Esophagus muscularis mucosa (tissue), 4 donors: ENCODE measurements around the gene SEC61A1. TPM values are rescaled to one million over a fixed set of nuclear protein-coding genes. Genes with fewer than 3 reads are reported as not detected.
A peak's percentile ranks its signal among the peaks of the same experiment; 100 is the strongest.

ENCODE experiments used
- DNase-seq: peaks from one replicate; pipeline ENCODE4 v3.0.0-alpha.2; 2017; ENCODE audit errors: extremely low spot score
- H3K27ac ChIP-seq, 4 donors: fragments of 200-600 bp; sonication (generic); replicated peaks in 1 of 4; 1 replicate in 3 of 4; 2 replicates in 1 of 4; pipeline ENCODE4 v1.5.1; 2016 to 2019; ENCODE audit warnings: mild to moderate bottlenecking in 1 of 4
- H3K27me3 ChIP-seq, 4 donors: fragments of 200-600 bp; sonication (generic); one replicate each; pipeline versions ENCODE4 v1.5.1 to v1.6.0; 2016 to 2019
- H3K36me3 ChIP-seq, 4 donors: fragments of 200-600 bp; sonication (generic); one replicate each; pipeline ENCODE4 v1.5.1; 2016 to 2019
- H3K4me1 ChIP-seq, 4 donors: fragments of 200-600 bp; sonication (generic); one replicate each; pipeline ENCODE4 v1.5.1; 2016 to 2019
- H3K4me3 ChIP-seq, 4 donors: fragments of 200-600 bp; sonication (generic); 1 replicate in 2 of 4; 2 replicates in 2 of 4; pipeline ENCODE4 v1.5.1; 2016 to 2019; ENCODE audit warnings: mild to moderate bottlenecking in 4 of 4, moderate library complexity in 1 of 4
- H3K9me3 ChIP-seq, 4 donors: fragments of 200-600 bp; sonication (generic); 1 replicate in 3 of 4; 2 replicates in 1 of 4; pipeline ENCODE4 v1.5.1; 2016 to 2019
- EP300 ChIP-seq: sonication (generic); formaldehyde crosslinking; IDR thresholded peaks from one replicate; pipeline ENCODE4 v1.6.1; 2017; ENCODE audit warnings: antibody characterized with exemption
- POLR2A ChIP-seq: fragments of 450-650 bp; IDR thresholded peaks from one replicate; pipeline ENCODE4 v1.6.1; 2017; ENCODE audit warnings: antibody characterized with exemption, moderate library complexity, mild to moderate bottlenecking, low read depth
- POLR2AphosphoS5 ChIP-seq, 2 donors: sonication (generic); formaldehyde crosslinking; IDR thresholded peaks; one replicate each; pipeline ENCODE4 v1.6.1; 2017; ENCODE audit warnings: antibody characterized with exemption in 2 of 2
- WGBS: methylation state at CpG from one replicate; pipeline ENCODE4 v1.1.5; 2018; 5-methylcytosine and 5-hydroxymethylcytosine counted together
- intact Hi-C: fragments of 100-400 bp; cut with DNase I; formaldehyde crosslinking; loops from one replicate; pipeline ENCODE4 v1.15.1; 2023
- total RNA-seq, 4 donors: library from RNA; depleted of rRNA; stranded (reverse); fragments of >200 nt; gene quantifications; one replicate each; pipeline versions ENCODE4 v1.1.0 to v1.2.1, GENCODE V29; 2016
- TF ChIP-seq, protein P1 (sequence below), 3 experiments: fragments of 200-600 bp in 2 of 3; fragments of 450-650 bp in 1 of 3; sonication (generic) in 2 of 3; IDR thresholded peaks; one replicate each; pipeline ENCODE4 v1.5.1; 2017 to 2019; ENCODE audit warnings: antibody characterized with exemption in 3 of 3, mild to moderate bottlenecking in 2 of 3, moderate library complexity in 1 of 3

The SEC61A1 gene
- total RNA-seq, 4 donors from 2014 or later, result 67.7 to 110 (median 89.6) TPM

DNA sequence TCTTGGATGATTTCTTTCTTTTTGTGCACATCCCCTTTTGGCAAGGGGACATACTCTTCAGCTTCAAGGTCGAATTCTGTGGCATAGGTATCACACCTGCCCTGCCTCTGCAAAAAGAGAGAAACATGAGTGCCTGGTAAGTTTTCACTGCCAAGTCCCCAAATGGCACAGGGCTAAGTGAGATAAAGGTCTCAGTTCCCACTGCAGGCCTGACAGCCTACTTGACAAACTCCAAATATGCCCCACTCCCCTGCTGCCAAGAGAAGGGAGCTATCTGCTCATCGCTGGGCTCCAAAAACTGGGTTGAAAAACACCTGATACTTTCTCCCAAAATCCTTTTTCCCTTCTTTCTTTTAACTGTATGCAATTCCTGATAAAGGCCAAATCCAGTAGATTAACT, 48.4 kb downstream of the SEC61A1 start:
- Histone ChIP-seq H3K27me3 (no peaks in the 10 kb centered on the region), H3K27ac (no peak overlapping the region), H3K4me3 (no peak overlapping the region), H3K9me3 (no peaks in the 10 kb centered on the region), H3K36me3 (peaks cover 23 to 92% (median 84%) of the 10 kb centered on the region in 4 donors), H3K4me1 (peaks cover 0 to 6% (median under 1%) of the 10 kb centered on the region in 4 donors)
- no peak for DNase-seq
- intact Hi-C loops, result no loop called here
- 97% methylated on average over 2 of the region's 2 CpGs for WGBS
- TF ChIP-seq EP300 (no peak), POLR2AphosphoS5 (IDR thresholded peaks at IDR 0.05) (no peak)

DNA sequence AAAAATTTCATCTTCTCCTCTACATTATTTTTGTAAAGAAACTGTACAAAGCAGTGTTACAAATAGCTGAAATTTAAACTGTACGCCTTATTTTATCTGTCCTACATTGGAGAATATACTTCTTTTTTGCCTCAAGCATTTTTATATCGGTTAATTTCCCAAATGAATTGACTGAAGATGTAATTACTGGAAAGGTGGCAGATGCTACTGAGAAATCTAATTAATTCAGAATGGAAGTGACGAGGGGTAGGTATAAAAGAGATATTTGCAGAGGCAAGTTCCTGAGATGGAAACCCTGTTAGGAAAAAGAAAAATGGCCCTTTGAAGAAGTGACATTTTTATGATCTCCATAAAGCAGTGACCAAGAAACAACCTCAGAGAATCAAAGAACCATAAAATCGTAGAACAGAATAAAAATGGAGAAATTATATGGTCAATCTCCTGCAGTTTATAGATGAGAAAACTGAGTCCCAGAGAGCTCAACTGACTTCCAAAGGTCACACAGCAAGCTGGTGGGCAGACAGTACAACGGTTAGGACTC, 51.0 kb downstream of the SEC61A1 start:
- DNase-seq, result no peak
- H3K4me3 ChIP-seq, result no peak overlapping the region
- intact Hi-C loops, result no loop called here
- H3K27ac ChIP-seq, result no peak overlapping the region
- 90% methylated on average over 5 of the region's 5 CpGs for WGBS
- peaks cover 16 to 66% (median 61%) of the 10 kb centered on the region in 4 donors for H3K36me3 ChIP-seq
- peaks cover 0 to 6% (median 0%) of the 10 kb centered on the region in 4 donors for H3K4me1 ChIP-seq
- no peaks in the 10 kb centered on the region for H3K27me3 ChIP-seq
- TF ChIP-seq EP300 (no peak), POLR2AphosphoS5 (IDR thresholded peaks at IDR 0.05) (no peak), POLR2A (no peak)
- TF ChIP-seq, protein P1, sequence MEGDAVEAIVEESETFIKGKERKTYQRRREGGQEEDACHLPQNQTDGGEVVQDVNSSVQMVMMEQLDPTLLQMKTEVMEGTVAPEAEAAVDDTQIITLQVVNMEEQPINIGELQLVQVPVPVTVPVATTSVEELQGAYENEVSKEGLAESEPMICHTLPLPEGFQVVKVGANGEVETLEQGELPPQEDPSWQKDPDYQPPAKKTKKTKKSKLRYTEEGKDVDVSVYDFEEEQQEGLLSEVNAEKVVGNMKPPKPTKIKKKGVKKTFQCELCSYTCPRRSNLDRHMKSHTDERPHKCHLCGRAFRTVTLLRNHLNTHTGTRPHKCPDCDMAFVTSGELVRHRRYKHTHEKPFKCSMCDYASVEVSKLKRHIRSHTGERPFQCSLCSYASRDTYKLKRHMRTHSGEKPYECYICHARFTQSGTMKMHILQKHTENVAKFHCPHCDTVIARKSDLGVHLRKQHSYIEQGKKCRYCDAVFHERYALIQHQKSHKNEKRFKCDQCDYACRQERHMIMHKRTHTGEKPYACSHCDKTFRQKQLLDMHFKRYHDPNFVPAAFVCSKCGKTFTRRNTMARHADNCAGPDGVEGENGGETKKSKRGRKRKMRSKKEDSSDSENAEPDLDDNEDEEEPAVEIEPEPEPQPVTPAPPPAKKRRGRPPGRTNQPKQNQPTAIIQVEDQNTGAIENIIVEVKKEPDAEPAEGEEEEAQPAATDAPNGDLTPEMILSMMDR (IDR thresholded peaks at IDR 0.05), result no peak
- no peaks in the 10 kb centered on the region for H3K9me3 ChIP-seq

DNA sequence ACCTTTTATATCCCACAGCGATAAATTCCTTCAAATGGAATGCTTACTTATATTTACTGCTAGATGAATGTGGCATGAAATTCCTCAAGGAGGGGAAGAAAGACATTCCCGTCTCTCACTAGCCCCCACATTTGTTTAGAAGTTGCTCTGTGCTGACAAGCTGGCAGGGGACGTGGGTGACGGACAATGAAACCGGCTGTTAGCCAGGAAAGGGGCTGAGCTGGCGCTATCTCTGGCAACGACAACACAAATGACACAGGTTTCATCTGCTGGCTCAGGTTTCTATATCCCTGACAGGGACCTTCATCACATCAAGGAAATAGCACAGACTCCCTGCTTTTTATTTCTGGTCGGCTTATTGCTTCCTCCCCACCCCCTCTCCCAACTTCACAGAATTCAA, 55.6 kb downstream of the SEC61A1 start:
- no peak for DNase-seq
- TF ChIP-seq EP300 (no peak), POLR2A (no peak), POLR2AphosphoS5 (IDR thresholded peaks at IDR 0.05) (no peak)
- TF ChIP-seq, protein P1 (IDR thresholded peaks at IDR 0.05), result no peak
- Histone ChIP-seq H3K27me3 (no peaks in the 10 kb centered on the region), H3K4me3 (no peak overlapping the region), H3K27ac (no peak overlapping the region), H3K9me3 (no peaks in the 10 kb centered on the region), H3K4me1 (peaks cover 0 to 14% (median 11%) of the 10 kb centered on the region in 4 donors), H3K36me3 (peaks cover 18 to 53% (median 29%) of the 10 kb centered on the region in 4 donors)
- 73% methylated on average over 8 of the region's 8 CpGs for WGBS
- intact Hi-C loops, result no loop called here

DNA sequence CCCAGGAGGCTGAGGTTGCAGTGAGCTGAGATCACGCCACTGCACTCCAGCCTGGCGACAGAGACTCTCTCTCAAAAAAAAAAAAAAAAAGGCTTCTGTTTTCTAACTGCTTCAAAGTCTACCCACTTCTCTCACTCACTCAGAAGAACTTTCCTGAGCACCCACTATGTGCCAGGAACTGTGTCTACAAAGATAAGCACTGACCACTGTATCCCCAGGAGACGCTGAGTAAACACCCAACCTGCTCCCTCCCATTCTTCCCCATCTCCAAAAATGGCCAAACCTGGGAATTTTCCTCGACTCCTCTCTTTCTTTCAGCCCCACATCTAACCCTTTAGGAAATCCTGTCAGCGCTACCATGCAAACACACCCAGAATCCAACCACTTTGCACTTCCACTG, 58.9 kb downstream of the SEC61A1 start:
- DNase-seq, result no peak
- no peak overlapping the region for H3K4me3 ChIP-seq
- H3K27me3 ChIP-seq, result no peaks in the 10 kb centered on the region
- TF ChIP-seq, protein P1 (IDR thresholded peaks at IDR 0.05), result no peak
- TF ChIP-seq EP300 (no peak), POLR2A (no peak), POLR2AphosphoS5 (IDR thresholded peaks at IDR 0.05) (no peak)
- peaks cover 0 to 15% (median 13%) of the 10 kb centered on the region in 4 donors for H3K4me1 ChIP-seq
- H3K27ac ChIP-seq, result no peak overlapping the region
- WGBS, result 94% methylated on average over 5 of the region's 5 CpGs
- no peaks in the 10 kb centered on the region for H3K9me3 ChIP-seq
- intact Hi-C loops, result no loop called here
- H3K36me3 ChIP-seq, result peaks cover 3 to 47% (median 18%) of the 10 kb centered on the region in 4 donors

DNA sequence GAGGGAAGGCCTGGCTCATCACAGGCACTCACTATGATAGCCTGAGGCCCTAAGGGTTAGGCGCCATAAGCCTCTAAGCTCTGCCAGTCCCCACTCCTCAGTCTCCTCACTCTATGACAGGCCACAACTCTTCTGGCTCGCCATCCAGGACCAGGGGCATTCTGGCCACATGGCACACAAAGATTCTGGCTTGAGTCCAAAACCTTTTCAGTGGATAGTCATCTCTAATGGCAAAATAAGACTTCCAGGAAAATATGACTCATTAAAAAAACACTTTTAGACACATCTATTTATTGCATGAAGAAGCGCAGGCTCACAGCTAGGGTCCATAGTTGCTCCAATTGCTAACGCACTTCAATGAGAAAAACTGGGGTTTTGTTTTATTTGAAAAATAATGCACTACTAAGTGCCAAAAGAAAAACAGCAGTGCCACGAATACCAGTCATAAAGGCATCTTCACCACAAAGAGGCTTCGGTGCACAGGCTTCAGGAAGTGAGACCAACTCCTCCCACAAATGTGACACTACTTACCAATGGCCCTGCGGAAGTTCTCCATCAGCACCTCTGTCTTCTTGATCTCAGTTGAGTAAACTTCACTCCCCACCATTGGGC, 60.2 kb downstream of the SEC61A1 start:
- Histone ChIP-seq H3K27ac (peak overlapping the region; percentile 4 to 50 (median 26)), H3K27me3 (no peaks in the 10 kb centered on the region), H3K9me3 (no peaks in the 10 kb centered on the region), H3K4me1 (peaks cover 0 to 15% (median 13%) of the 10 kb centered on the region in 4 donors), H3K4me3 (no peak overlapping the region), H3K36me3 (peaks cover 7 to 53% (median 22%) of the 10 kb centered on the region in 4 donors)
- intact Hi-C loops, result no loop called here
- no peak for DNase-seq
- TF ChIP-seq POLR2AphosphoS5 (IDR thresholded peaks at IDR 0.05), result peak in 1 of 2 donors; percentile 34
- no peak for TF ChIP-seq EP300
- 47% methylated on average over 6 of the region's 7 CpGs for WGBS
